ENCODE data around the gene KIRREL3. TPM values are rescaled to one million over a fixed set of nuclear protein-coding genes. Genes with fewer than 3 reads are reported as not detected.

The KIRREL3 gene
- polyA plus RNA-seq, 1 experiment: 2.3 TPM

- DNase-seq (ENCODE audit: low read depth, low spot score): no peak
- no peak for TF ChIP-seq CTCF (IDR thresholded peaks at IDR 0.05; ENCODE audit: low read depth, low read length)
- H3K27me3 ChIP-seq (ENCODE audit: control insufficient read depth, insufficient read depth, low read length): no peaks in the 10 kb centered on the region
- H3K9me3 ChIP-seq (ENCODE audit: control insufficient read depth, insufficient read depth, low read length): no peaks in the 10 kb centered on the region; the same call in 1 of the 2 replicates
- ChIA-PET CTCF (no interaction called here), POLR2A (no interaction called here)
- no peak overlapping the region for H3K27ac ChIP-seq (ENCODE audit: low read depth, low read length)
- H3K4me3 ChIP-seq (ENCODE audit: low read depth, low read length): no peak overlapping the region
These were observed 561.9 kb downstream of the KIRREL3 start for GRCh38 chr11:126438691-126439090.

GRCh38 chr11:126438272-126438671 is 562.3 kb downstream of the KIRREL3 start:
- no peak for TF ChIP-seq CTCF (IDR thresholded peaks at IDR 0.05; ENCODE audit: low read depth, low read length)
- Histone ChIP-seq H3K4me3 (ENCODE audit: low read depth, low read length) (no peak overlapping the region), H3K27me3 (ENCODE audit: control insufficient read depth, insufficient read depth, low read length) (no peaks in the 10 kb centered on the region), H3K27ac (ENCODE audit: low read depth, low read length) (no peak overlapping the region), H3K9me3 (ENCODE audit: control insufficient read depth, insufficient read depth, low read length) (no peaks in the 10 kb centered on the region; the same call in 1 of the 2 replicates)
- DNase-seq (ENCODE audit: low read depth, low spot score): no peak
- ChIA-PET CTCF (no interaction called here), POLR2A (no interaction called here)

- Histone ChIP-seq H3K27ac (ENCODE audit: low read depth, low read length) (no peak overlapping the region), H3K9me3 (ENCODE audit: control insufficient read depth, insufficient read depth, low read length) (no peaks in the 10 kb centered on the region; the same call in 1 of the 2 replicates), H3K27me3 (ENCODE audit: control insufficient read depth, insufficient read depth, low read length) (no peaks in the 10 kb centered on the region), H3K4me3 (ENCODE audit: low read depth, low read length) (no peak overlapping the region)
- CTCF ChIA-PET: no interaction called here
- DNase-seq (ENCODE audit: low read depth, low spot score): no peak
- POLR2A ChIA-PET: no interaction called here
- TF ChIP-seq CTCF (IDR thresholded peaks at IDR 0.05; ENCODE audit: low read depth, low read length): no peak
These were observed 562.8 kb downstream of the KIRREL3 start for GRCh38 chr11:126437731-126438130.

GRCh38 chr11:126436209-126436755 is 564.3 kb downstream of the KIRREL3 start:
- CTCF ChIA-PET: interaction anchor here (1.3 kb wide), 1 partner anchor 45 kb away, joined by 5 read pairs; no protein-coding TSS in a partner anchor
- no peak for TF ChIP-seq CTCF (IDR thresholded peaks at IDR 0.05; ENCODE audit: low read depth, low read length)
- Histone ChIP-seq H3K4me3 (ENCODE audit: low read depth, low read length) (no peak overlapping the region), H3K27me3 (ENCODE audit: control insufficient read depth, insufficient read depth, low read length) (no peaks in the 10 kb centered on the region), H3K27ac (ENCODE audit: low read depth, low read length) (no peak overlapping the region), H3K9me3 (ENCODE audit: control insufficient read depth, insufficient read depth, low read length) (no peaks in the 10 kb centered on the region; the same call in 1 of the 2 replicates)
- DNase-seq (ENCODE audit: low read depth, low spot score): no peak
- POLR2A ChIA-PET: no interaction called here

GRCh38 chr11:126434950-126435335 is 565.6 kb downstream of the KIRREL3 start:
- DNase-seq (ENCODE audit: low read depth, low spot score): no peak
- TF ChIP-seq CTCF (IDR thresholded peaks at IDR 0.05; ENCODE audit: low read depth, low read length): no peak
- Histone ChIP-seq H3K9me3 (ENCODE audit: control insufficient read depth, insufficient read depth, low read length) (no peaks in the 10 kb centered on the region; the same call in 1 of the 2 replicates), H3K27me3 (ENCODE audit: control insufficient read depth, insufficient read depth, low read length) (no peaks in the 10 kb centered on the region), H3K4me3 (ENCODE audit: low read depth, low read length) (no peak overlapping the region), H3K27ac (ENCODE audit: low read depth, low read length) (no peak overlapping the region)
- CTCF ChIA-PET: interaction anchor here (1.3 kb wide), 1 partner anchor 46 kb away, joined by 5 read pairs; no protein-coding TSS in a partner anchor
- POLR2A ChIA-PET: no interaction called here
